ENCODE data around the gene CTDNEP1. TPM values are rescaled to one million over a fixed set of nuclear protein-coding genes. Genes with fewer than 3 reads are reported as not detected.

The CTDNEP1 gene
- polyA plus RNA-seq, 1 donor (not counting 4 experiments of a cell fraction or from before 2014, with no cell fraction given): 66.2 TPM

- H4K20me1 ChIP-seq (ENCODE audit: control insufficient read depth, extremely low read depth, insufficient read depth, low read length): no peaks in the 10 kb centered on the region
- no peaks in the 10 kb centered on the region for H3K27me3 ChIP-seq (ENCODE audit: control insufficient read depth, extremely low read depth, insufficient read depth, low read length)
- H3K79me2 ChIP-seq (ENCODE audit: control insufficient read depth, insufficient read depth, low read length): peaks cover 40% of the 10 kb centered on the region
- peak within 1 kb of the TSS; percentile 87 to 95 (median 90) for H3K4me3 ChIP-seq (ENCODE audit: control insufficient read depth in 2 of 3, extremely low read depth in 1 of 3, insufficient read depth in 2 of 3, low read depth in 1 of 3, low read length in 3 of 3)
- DNase-seq (ENCODE audit: low read depth, low spot score) (peak; percentile 94), FAIRE-seq (peak; percentile 92)
- H3K4me1 ChIP-seq (ENCODE audit: control insufficient read depth, extremely low read depth, insufficient read depth, low read length): peaks cover 41% of the 10 kb centered on the region
- H3K9me1 ChIP-seq (ENCODE audit: control insufficient read depth, extremely low read depth, insufficient read depth, low read length): no peaks in the 10 kb centered on the region
- peak within 1 kb of the TSS; percentile 84 for H3K27ac ChIP-seq (ENCODE audit: control insufficient read depth, insufficient read depth, low read length)
- H3K4me2 ChIP-seq (ENCODE audit: control insufficient read depth, extremely low read depth, insufficient read depth, low read depth, low read length): peak within 1 kb of the TSS; percentile 86
- dilution Hi-C loops (cut with MboI; ENCODE audit: extremely low pct_ligation_motif_present, low sequenced_read_pairs): no loop called here
- no peak within 1 kb of the TSS for H2AFZ ChIP-seq (ENCODE audit: control insufficient read depth, low read length)
- peak within 1 kb of the TSS; percentile 97 for H3K9ac ChIP-seq (ENCODE audit: control insufficient read depth, extremely low read depth, insufficient read depth, low read length)
- H3K36me3 ChIP-seq (ENCODE audit: control insufficient read depth in 2 of 2, extremely low read depth in 1 of 2, insufficient read depth in 2 of 2, low read length in 2 of 2): peaks cover 20 to 35% of the 10 kb centered on the region in 2 experiments
- TF ChIP-seq EZH2 (IDR thresholded peaks at IDR 0.05; ENCODE audit: low read length) (no peak), CTCF (optimal IDR thresholded peaks at IDR 0.05 in 1 of 3, IDR thresholded peaks at IDR 0.05 in 1 of 3, conservative IDR thresholded peaks at IDR 0.05 in 1 of 3; ENCODE audit: extremely low read depth in 1 of 3, insufficient read depth in 2 of 3, low read length in 3 of 3) (no peak)
- no peaks in the 10 kb centered on the region for H3K9me3 ChIP-seq (ENCODE audit: control insufficient read depth, low read depth, low read length)
Measured at GRCh38 chr17:7239091-7240027, 12.2 kb downstream of the CTDNEP1 start, which contains the start of gene PHF23. Gene PHF23, minus strand, starts transcription at chr17:7239457. Its CDS starts 178 bp downstream, at chr17:7239279.

- Histone ChIP-seq H3K9me3 (ENCODE audit: control insufficient read depth, low read depth, low read length) (no peaks in the 10 kb centered on the region), H3K4me3 (ENCODE audit: control insufficient read depth in 2 of 3, extremely low read depth in 1 of 3, insufficient read depth in 2 of 3, low read depth in 1 of 3, low read length in 3 of 3) (peak overlapping the region; percentile 87 to 95 (median 90)), H3K9ac (ENCODE audit: control insufficient read depth, extremely low read depth, insufficient read depth, low read length) (peak overlapping the region; percentile 97), H3K36me3 (ENCODE audit: control insufficient read depth in 2 of 2, extremely low read depth in 1 of 2, insufficient read depth in 2 of 2, low read length in 2 of 2) (peaks cover 17 to 31% of the 10 kb centered on the region in 2 experiments), H2AFZ (ENCODE audit: control insufficient read depth, low read length) (no peak overlapping the region), H3K27me3 (ENCODE audit: control insufficient read depth, extremely low read depth, insufficient read depth, low read length) (no peaks in the 10 kb centered on the region), H4K20me1 (ENCODE audit: control insufficient read depth, extremely low read depth, insufficient read depth, low read length) (no peaks in the 10 kb centered on the region), H3K4me2 (ENCODE audit: control insufficient read depth, extremely low read depth, insufficient read depth, low read depth, low read length) (peak overlapping the region; percentile 12), H3K4me1 (ENCODE audit: control insufficient read depth, extremely low read depth, insufficient read depth, low read length) (peaks cover 41% of the 10 kb centered on the region), H3K79me2 (ENCODE audit: control insufficient read depth, insufficient read depth, low read length) (peaks cover 44% of the 10 kb centered on the region), H3K9me1 (ENCODE audit: control insufficient read depth, extremely low read depth, insufficient read depth, low read length) (no peaks in the 10 kb centered on the region), H3K27ac (ENCODE audit: control insufficient read depth, insufficient read depth, low read length) (peak overlapping the region; percentile 84)
- dilution Hi-C loops (cut with MboI; ENCODE audit: extremely low pct_ligation_motif_present, low sequenced_read_pairs): no loop called here
- TF ChIP-seq EZH2 (IDR thresholded peaks at IDR 0.05; ENCODE audit: low read length): no peak
- no peak for TF ChIP-seq CTCF (optimal IDR thresholded peaks at IDR 0.05 in 1 of 3, IDR thresholded peaks at IDR 0.05 in 1 of 3, conservative IDR thresholded peaks at IDR 0.05 in 1 of 3; ENCODE audit: extremely low read depth in 1 of 3, insufficient read depth in 2 of 3, low read length in 3 of 3)
- DNase-seq (ENCODE audit: low read depth, low spot score): no peak
- no peak for FAIRE-seq
Measured at GRCh38 chr17:7238420-7239090, 13.0 kb downstream of the CTDNEP1 start.

All from keratinocyte (primary cell).